ENCODE data around the gene LPA.
"Not testable (repeated sequence)": the region's sequence is repeated elsewhere in the genome, so short reads cannot be mapped to it uniquely, and the experiment has no call there.

Gene LPA

GRCh38 chr6:160529524-160529923, 134.6 kb downstream of the LPA start:
- in situ Hi-C loops (cut with HindIII; ENCODE audit: low pct_ligation_motif_present, low pct_unique_long_range_greater_than_20kb, low sequenced_read_pairs); DNase-seq: not testable (repeated sequence)

GRCh38 chr6:160523223-160523622, 140.9 kb downstream of the LPA start:
- DNase-seq = no peak
- in situ Hi-C loops (cut with HindIII; ENCODE audit: low pct_ligation_motif_present, low pct_unique_long_range_greater_than_20kb, low sequenced_read_pairs) = no loop called here

GRCh38 chr6:160520043-160520904, 143.8 kb downstream of the LPA start:
- in situ Hi-C loops (cut with HindIII; ENCODE audit: low pct_ligation_motif_present, low pct_unique_long_range_greater_than_20kb, low sequenced_read_pairs) = no loop called here
- DNase-seq = peak; percentile 67

GRCh38 chr6:160519603-160520042, 144.5 kb downstream of the LPA start:
- in situ Hi-C loops (cut with HindIII; ENCODE audit: low pct_ligation_motif_present, low pct_unique_long_range_greater_than_20kb, low sequenced_read_pairs) = no loop called here
- DNase-seq = no peak

GRCh38 chr6:160519133-160519532, 144.9 kb downstream of the LPA start:
- no peak for DNase-seq
- in situ Hi-C loops (cut with HindIII; ENCODE audit: low pct_ligation_motif_present, low pct_unique_long_range_greater_than_20kb, low sequenced_read_pairs) = no loop called here

- no peak for DNase-seq
- in situ Hi-C loops (cut with HindIII; ENCODE audit: low pct_ligation_motif_present, low pct_unique_long_range_greater_than_20kb, low sequenced_read_pairs) = no loop called here
Measured at GRCh38 chr6:160513836-160514235, 150.2 kb downstream of the LPA start.

- DNase-seq = no peak
- in situ Hi-C loops (cut with HindIII; ENCODE audit: low pct_ligation_motif_present, low pct_unique_long_range_greater_than_20kb, low sequenced_read_pairs) = no loop called here
Measured at GRCh38 chr6:160510976-160511617, 153.0 kb downstream of the LPA start.

GRCh38 chr6:160510199-160510598, 153.9 kb downstream of the LPA start:
- in situ Hi-C loops (cut with HindIII; ENCODE audit: low pct_ligation_motif_present, low pct_unique_long_range_greater_than_20kb, low sequenced_read_pairs) = no loop called here
- no peak for DNase-seq

- DNase-seq = no peak
- in situ Hi-C loops (cut with HindIII; ENCODE audit: low pct_ligation_motif_present, low pct_unique_long_range_greater_than_20kb, low sequenced_read_pairs) = no loop called here
Measured at GRCh38 chr6:160509610-160510009, 154.5 kb downstream of the LPA start.

- no peak for DNase-seq
- in situ Hi-C loops (cut with HindIII; ENCODE audit: low pct_ligation_motif_present, low pct_unique_long_range_greater_than_20kb, low sequenced_read_pairs) = no loop called here
Measured at GRCh38 chr6:160508599-160508998, 155.5 kb downstream of the LPA start.

GRCh38 chr6:160507420-160507819, 156.7 kb downstream of the LPA start:
- no peak for DNase-seq
- in situ Hi-C loops (cut with HindIII; ENCODE audit: low pct_ligation_motif_present, low pct_unique_long_range_greater_than_20kb, low sequenced_read_pairs) = no loop called here

GRCh38 chr6:160505970-160506369, 158.1 kb downstream of the LPA start:
- in situ Hi-C loops (cut with HindIII; ENCODE audit: low pct_ligation_motif_present, low pct_unique_long_range_greater_than_20kb, low sequenced_read_pairs) = no loop called here
- DNase-seq = no peak

- in situ Hi-C loops (cut with HindIII; ENCODE audit: low pct_ligation_motif_present, low pct_unique_long_range_greater_than_20kb, low sequenced_read_pairs) = no loop called here
- DNase-seq = no peak
Measured at GRCh38 chr6:160500639-160501038, 163.4 kb downstream of the LPA start.

GRCh38 chr6:160494576-160494975, 169.5 kb downstream of the LPA start:
- DNase-seq = no peak
- in situ Hi-C loops (cut with HindIII; ENCODE audit: low pct_ligation_motif_present, low pct_unique_long_range_greater_than_20kb, low sequenced_read_pairs) = no loop called here

GRCh38 chr6:160489091-160489490, 175.0 kb downstream of the LPA start:
- no peak for DNase-seq
- in situ Hi-C loops (cut with HindIII; ENCODE audit: low pct_ligation_motif_present, low pct_unique_long_range_greater_than_20kb, low sequenced_read_pairs) = no loop called here

GRCh38 chr6:160487116-160487515, 177.0 kb downstream of the LPA start:
- DNase-seq = no peak
- in situ Hi-C loops (cut with HindIII; ENCODE audit: low pct_ligation_motif_present, low pct_unique_long_range_greater_than_20kb, low sequenced_read_pairs) = no loop called here

Data from ACHN (cell line).